ACC112 (cell line): ENCODE measurements around the gene RBFOX2.

Experiments used
- H2AFZ ChIP-seq: fragments of 200-600 bp; sonication (generic); one replicate; pipeline ENCODE4 v1.6.0; 2017; ENCODE audit warnings: antibody characterized with exemption, low read length; ENCODE audit not compliant: unreplicated experiment
- H3K27ac ChIP-seq: fragments of 200-600 bp; sonication (generic); 2 replicates; pipeline ENCODE4 v1.5.1; 2014; ENCODE audit warnings: low read depth, mild to moderate bottlenecking, antibody characterized with exemption, low read length, moderate library complexity
- H3K27me3 ChIP-seq: fragments of 200-600 bp; sonication (generic); 2 replicates; pipeline ENCODE4 v1.6.1; 2014; ENCODE audit warnings: mild to moderate bottlenecking, antibody characterized with exemption, low read length, moderate library complexity, mixed read lengths; ENCODE audit not compliant: insufficient read depth
- H3K36me3 ChIP-seq: fragments of 200-600 bp; sonication (generic); 2 replicates; pipeline ENCODE4 v1.6.1; 2016; ENCODE audit warnings: mild to moderate bottlenecking, antibody characterized with exemption, low read length, moderate library complexity, mixed read lengths; ENCODE audit not compliant: insufficient read depth
- H3K4me1 ChIP-seq: fragments of 200-600 bp; sonication (generic); one replicate; pipeline ENCODE4 v1.6.1; 2016; ENCODE audit warnings: low read length, mixed read lengths; ENCODE audit not compliant: insufficient read depth, unreplicated experiment, control insufficient read depth
- H3K4me3 ChIP-seq: fragments of 200-600 bp; sonication (generic); 2 replicates; pipeline ENCODE4 v1.5.1; 2014; ENCODE audit warnings: mild to moderate bottlenecking, low read depth, low read length
- H3K79me2 ChIP-seq: fragments of 200-600 bp; sonication (generic); one replicate; pipeline ENCODE4 v1.6.0; 2016; ENCODE audit warnings: low read length; ENCODE audit not compliant: control insufficient read depth, unreplicated experiment, insufficient read depth

The RBFOX2 gene

DNA sequence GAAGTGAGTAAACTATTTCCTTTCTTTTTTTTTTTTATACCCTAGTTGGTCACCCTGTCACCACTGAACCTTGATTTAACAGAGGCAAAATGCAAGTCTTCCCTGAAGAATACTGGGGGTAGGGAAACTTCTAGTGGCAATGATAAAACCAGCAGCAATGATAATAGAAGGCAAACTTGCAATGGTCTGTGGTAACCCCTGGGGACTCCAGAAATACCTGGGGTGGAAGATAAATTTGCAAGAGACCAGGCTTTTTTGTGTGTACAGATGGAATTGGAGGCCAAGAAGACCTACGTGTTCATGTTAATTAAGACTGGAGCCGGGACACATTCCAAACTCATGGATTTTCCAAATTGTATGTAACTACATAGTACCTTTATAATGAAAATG, 299.3 kb downstream of the RBFOX2 start:
- H3K4me1 ChIP-seq = no peaks in the 10 kb centered on the region
- H2AFZ ChIP-seq = no peak overlapping the region
- H3K36me3 ChIP-seq = no peaks in the 10 kb centered on the region
- no peak overlapping the region for H3K27ac ChIP-seq
- no peak overlapping the region for H3K4me3 ChIP-seq
- no peaks in the 10 kb centered on the region for H3K79me2 ChIP-seq
- H3K27me3 ChIP-seq = no peaks in the 10 kb centered on the region

DNA sequence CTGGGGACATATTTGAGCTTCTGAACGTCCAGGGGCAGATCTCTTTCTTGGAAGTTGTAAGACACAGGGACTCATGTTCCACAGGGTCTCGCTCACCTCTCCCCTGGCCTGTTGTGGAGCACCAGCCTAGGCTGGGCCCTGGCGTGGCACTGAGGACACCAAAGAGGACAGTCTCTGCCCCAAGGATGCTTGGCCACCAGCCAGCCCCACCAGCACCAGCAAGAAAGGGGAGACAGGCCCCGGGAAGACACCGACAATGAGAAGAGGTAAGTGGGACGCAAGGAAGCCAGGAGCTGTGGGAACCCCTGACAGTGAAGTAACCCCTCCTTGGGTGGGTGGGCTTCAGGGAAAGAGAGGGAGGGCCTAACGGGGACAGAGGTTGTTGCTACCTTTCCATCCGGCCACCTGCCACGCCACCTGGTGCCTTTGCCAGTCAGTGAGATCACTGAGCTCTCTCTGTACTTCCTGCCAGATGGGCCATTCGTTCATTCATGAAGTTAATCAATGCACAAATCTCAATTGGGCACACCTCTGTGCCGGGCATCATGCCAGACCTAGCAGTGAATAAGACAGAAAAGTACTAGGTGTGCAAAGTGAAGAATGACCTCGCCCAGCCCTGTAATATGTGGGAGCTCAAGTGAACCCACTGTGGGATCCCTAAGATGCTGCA, 299.9 kb downstream of the RBFOX2 start:
- Histone ChIP-seq H3K4me1 (no peaks in the 10 kb centered on the region), H3K4me3 (no peak overlapping the region), H3K27me3 (no peaks in the 10 kb centered on the region), H3K36me3 (no peaks in the 10 kb centered on the region), H3K27ac (no peak overlapping the region), H2AFZ (no peak overlapping the region), H3K79me2 (no peaks in the 10 kb centered on the region)

- H3K27ac ChIP-seq = no peak overlapping the region
- H2AFZ ChIP-seq = no peak overlapping the region
- no peaks in the 10 kb centered on the region for H3K36me3 ChIP-seq
- H3K4me3 ChIP-seq = no peak overlapping the region
- no peaks in the 10 kb centered on the region for H3K79me2 ChIP-seq
- H3K27me3 ChIP-seq = no peaks in the 10 kb centered on the region
- no peaks in the 10 kb centered on the region for H3K4me1 ChIP-seq
Measured at GRCh38 chr22:35727436-35727835, 301.2 kb downstream of the RBFOX2 start.

- Histone ChIP-seq H3K4me3 (no peak overlapping the region), H2AFZ (no peak overlapping the region), H3K36me3 (no peaks in the 10 kb centered on the region), H3K4me1 (no peaks in the 10 kb centered on the region), H3K27ac (no peak overlapping the region), H3K79me2 (no peaks in the 10 kb centered on the region), H3K27me3 (no peaks in the 10 kb centered on the region)
Measured at GRCh38 chr22:35726933-35727332, 301.7 kb downstream of the RBFOX2 start.

DNA sequence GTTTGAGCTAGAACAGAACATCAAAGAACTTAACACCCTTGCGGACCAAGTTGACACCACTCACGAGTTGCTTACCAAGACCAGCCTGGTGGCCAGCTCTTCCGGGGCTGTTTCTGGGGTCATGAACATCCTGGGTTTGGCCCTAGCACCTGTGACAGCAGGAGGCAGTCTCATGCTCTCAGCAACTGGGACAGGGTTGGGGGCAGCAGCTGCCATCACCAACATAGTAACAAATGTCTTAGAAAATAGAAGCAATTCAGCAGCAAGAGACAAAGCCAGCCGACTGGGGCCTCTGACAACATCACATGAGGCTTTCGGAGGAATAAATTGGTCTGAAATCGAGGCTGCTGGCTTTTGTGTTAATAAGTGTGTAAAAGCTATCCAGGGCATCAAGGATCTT, 302.2 kb downstream of the RBFOX2 start:
- H2AFZ ChIP-seq = no peak overlapping the region
- no peak overlapping the region for H3K27ac ChIP-seq
- no peaks in the 10 kb centered on the region for H3K79me2 ChIP-seq
- no peak overlapping the region for H3K4me3 ChIP-seq
- H3K4me1 ChIP-seq = no peaks in the 10 kb centered on the region
- no peaks in the 10 kb centered on the region for H3K36me3 ChIP-seq
- H3K27me3 ChIP-seq = no peaks in the 10 kb centered on the region

- H3K79me2 ChIP-seq = no peaks in the 10 kb centered on the region
- no peak overlapping the region for H2AFZ ChIP-seq
- no peaks in the 10 kb centered on the region for H3K36me3 ChIP-seq
- no peak overlapping the region for H3K4me3 ChIP-seq
- H3K27me3 ChIP-seq = no peaks in the 10 kb centered on the region
- no peak overlapping the region for H3K27ac ChIP-seq
- no peaks in the 10 kb centered on the region for H3K4me1 ChIP-seq
Measured at GRCh38 chr22:35725521-35725920, 303.1 kb downstream of the RBFOX2 start.

GRCh38 chr22:35721960-35722359, 306.7 kb downstream of the RBFOX2 start:
- H3K4me1 ChIP-seq = no peaks in the 10 kb centered on the region
- H3K79me2 ChIP-seq = no peaks in the 10 kb centered on the region
- H3K27me3 ChIP-seq = no peaks in the 10 kb centered on the region
- H3K27ac ChIP-seq = no peak overlapping the region
- H3K36me3 ChIP-seq = no peaks in the 10 kb centered on the region
- no peak overlapping the region for H2AFZ ChIP-seq
- no peak overlapping the region for H3K4me3 ChIP-seq

GRCh38 chr22:35719212-35719875, 309.3 kb downstream of the RBFOX2 start:
- H3K4me1 ChIP-seq = no peaks in the 10 kb centered on the region
- H2AFZ ChIP-seq = no peak overlapping the region
- H3K36me3 ChIP-seq = no peaks in the 10 kb centered on the region
- no peak overlapping the region for H3K4me3 ChIP-seq
- H3K79me2 ChIP-seq = no peaks in the 10 kb centered on the region
- H3K27ac ChIP-seq = no peak overlapping the region
- H3K27me3 ChIP-seq = no peaks in the 10 kb centered on the region

GRCh38 chr22:35717572-35717971, 311.1 kb downstream of the RBFOX2 start, which contains the start of gene APOL5:
Gene APOL5, plus strand, starts transcription at chr22:35717872. Its CDS starts 0 bp downstream, at chr22:35717872.
- Histone ChIP-seq H3K4me1 (no peaks in the 10 kb centered on the region), H3K27ac (no peak within 1 kb of the TSS), H3K79me2 (no peaks in the 10 kb centered on the region)

GRCh38 chr22:35712672-35713071, 316.0 kb downstream of the RBFOX2 start:
- Histone ChIP-seq H3K36me3 (no peaks in the 10 kb centered on the region), H3K27ac (no peak overlapping the region), H3K4me3 (no peak overlapping the region), H3K27me3 (no peaks in the 10 kb centered on the region), H2AFZ (no peak overlapping the region), H3K79me2 (no peaks in the 10 kb centered on the region), H3K4me1 (no peaks in the 10 kb centered on the region)

More at GRCh38 chr22:35717572-35717971, 311.1 kb downstream of the RBFOX2 start, which contains the start of gene APOL5:
- no peak within 1 kb of the TSS for H2AFZ ChIP-seq
- H3K27me3 ChIP-seq = no peaks in the 10 kb centered on the region
- H3K36me3 ChIP-seq = no peaks in the 10 kb centered on the region
- no peak within 1 kb of the TSS for H3K4me3 ChIP-seq

DNA sequence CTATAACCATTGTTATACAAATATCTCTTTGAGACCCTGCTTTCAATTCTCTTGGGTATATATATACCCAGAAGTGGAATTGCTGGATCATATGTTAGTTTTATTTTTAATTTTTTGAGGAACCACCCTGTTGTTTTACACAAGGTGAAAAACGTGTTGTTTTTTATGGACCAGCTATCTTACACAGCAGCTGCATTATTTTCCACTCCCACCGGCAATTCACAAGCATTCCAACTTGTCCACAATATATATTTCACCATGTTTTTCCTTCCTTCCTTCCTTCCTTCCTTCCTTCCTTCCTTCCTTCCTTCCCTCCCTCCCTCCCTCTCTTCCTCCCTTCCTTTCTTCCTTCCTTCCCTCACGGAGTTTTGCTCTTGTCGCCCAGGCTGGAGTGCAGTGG, 317.3 kb downstream of the RBFOX2 start:
- Histone ChIP-seq H2AFZ (no peak overlapping the region), H3K79me2 (no peaks in the 10 kb centered on the region), H3K27ac (no peak overlapping the region), H3K4me3 (no peak overlapping the region), H3K36me3 (no peaks in the 10 kb centered on the region), H3K4me1 (no peaks in the 10 kb centered on the region), H3K27me3 (no peaks in the 10 kb centered on the region)
